Measurements from ENCODE around the gene KRT79.
"Not testable (repeated sequence)": the region's sequence is repeated elsewhere in the genome, so short reads cannot be mapped to it uniquely, and the experiment has no call there.

The KRT79 gene

DNA sequence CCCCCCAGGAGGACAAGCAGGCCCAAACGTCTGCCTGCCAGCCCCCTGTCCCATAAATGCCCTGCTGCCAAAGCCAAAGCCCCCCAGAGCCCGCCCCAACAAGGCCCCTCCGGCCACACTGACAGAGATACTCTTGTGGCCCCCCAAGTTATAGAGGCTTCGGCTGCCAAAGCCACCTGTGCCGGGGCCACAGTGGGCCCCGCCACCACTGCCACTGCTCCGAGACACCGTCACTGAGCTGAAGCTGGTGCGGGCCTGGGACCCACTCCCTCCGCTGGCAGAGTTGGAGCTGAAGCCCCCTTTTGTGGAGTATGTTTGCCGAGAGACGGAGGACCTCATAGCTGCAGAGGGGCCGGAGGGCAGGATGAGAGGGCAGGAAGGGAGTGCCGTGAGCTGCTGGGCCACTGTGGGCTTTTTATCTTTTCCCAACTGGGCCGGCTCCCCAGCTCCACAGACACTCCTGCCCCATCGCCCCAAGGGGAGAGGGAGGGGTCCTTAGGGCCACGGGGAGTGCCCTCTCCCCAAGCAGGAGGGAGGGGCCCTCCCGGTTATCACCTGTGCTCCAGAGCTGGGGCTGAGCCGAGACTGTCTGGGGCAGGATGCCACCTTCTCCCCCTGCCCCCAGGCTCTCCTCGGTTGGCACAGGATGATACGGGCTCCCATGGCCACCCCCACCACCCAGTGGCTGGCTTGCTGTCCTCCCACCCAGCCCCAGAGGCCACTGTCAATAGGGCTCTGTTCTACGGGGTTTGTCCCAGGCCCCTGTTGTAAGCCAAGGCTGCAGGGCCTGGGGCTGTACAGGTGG is at the start of gene KRT79:
Gene KRT79 (minus strand): TSS at position 390 of the 805 bp plus-strand sequence. CDS start 51 bp downstream, at position 339.
- DNase-seq (no peak), ATAC-seq (no peak)

- DNase-seq, ATAC-seq: not testable (repeated sequence)
These were observed 46.4 kb upstream of the KRT79 start for GRCh38 chr12:52880499-52880898.

DNA sequence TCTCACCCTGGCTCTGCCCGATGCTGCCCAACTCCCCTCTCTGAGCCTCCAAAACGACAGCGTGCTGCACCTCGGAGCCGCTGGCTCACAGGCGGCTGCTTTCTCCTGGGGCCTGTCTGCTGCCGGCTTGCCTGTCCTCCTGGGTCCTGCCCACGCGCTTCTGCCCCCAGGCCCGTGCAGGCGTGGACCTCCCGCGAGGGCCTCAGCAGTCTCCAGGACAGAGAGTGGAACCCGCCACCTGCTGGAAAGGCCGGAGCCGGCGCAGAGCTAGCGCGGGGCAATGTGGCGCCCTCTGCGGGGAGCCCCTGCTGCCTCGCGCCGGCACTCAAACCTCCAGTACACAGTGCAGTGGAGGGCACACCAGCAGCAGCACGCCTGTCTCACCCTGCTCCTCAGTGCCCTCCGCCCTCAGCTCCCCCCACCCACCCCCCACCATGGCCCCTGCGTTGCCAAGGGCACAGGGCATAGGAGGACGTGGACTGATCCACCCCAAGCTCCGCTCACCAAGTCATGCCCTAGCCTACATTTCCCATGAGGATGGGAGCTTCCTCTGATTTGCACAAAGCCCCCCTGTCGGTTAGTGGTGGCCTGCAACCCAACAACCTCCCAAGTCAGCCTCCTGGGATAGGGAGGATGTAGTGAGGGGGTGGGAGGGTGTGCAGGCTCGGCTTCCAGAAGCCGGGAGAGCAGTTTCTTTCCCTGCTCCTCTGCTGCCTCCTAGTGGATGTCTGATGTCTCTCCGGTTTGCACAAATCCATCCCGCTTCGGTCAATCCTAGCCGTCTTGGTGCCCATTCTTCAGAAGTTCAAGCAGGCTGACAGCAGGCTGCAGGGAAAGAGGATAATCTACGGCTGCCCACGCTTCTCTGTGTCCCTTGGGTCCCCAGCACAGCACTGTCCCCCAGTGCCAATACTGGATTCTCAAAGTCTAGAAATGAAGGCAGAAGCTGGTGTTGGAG is 45.6 kb upstream of the KRT79 start:
- peak; percentile 78 for DNase-seq
- peak; percentile 86 for ATAC-seq

- no peak for ATAC-seq
- DNase-seq, result no peak
These were observed 44.6 kb upstream of the KRT79 start for GRCh38 chr12:52878507-52879393.

DNA sequence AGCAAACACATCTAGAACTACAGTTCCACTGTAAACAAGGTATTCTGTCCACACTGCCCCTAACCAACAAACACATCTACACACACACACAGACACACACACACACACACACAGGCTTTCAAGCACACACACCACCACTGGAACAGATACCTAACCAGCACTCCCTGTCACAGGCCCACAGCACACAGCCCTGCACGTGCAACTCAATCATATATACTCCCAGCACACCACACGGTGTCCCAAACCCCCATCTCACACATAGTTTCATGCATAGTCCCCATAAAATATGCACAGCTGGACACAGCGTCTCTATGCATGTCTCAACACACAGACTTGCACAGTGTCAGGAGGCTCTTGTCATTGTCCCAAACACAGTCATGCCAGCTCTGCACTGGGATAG is 43.1 kb upstream of the KRT79 start:
- no peak for DNase-seq
- no peak for ATAC-seq

DNA sequence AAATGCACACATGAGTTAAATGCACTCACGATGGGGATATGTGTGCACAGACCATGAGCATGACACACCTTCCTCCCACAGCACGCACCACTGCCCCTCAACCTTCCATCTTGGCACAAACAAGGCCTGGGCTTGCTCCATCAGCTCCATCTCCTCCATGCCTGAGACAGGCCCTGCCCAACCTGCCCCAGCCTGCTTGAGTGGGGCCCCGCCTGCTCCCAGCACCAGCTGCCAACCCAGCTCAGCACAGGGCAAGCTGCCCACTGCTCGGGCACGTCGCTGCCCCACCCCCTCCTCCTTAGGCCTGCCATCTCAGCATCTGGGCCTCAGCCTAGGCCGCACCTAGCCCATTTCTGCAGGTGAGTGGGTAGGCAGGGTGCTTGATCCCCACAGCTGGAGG is 42.3 kb upstream of the KRT79 start:
- ATAC-seq (no peak), DNase-seq (no peak)

GRCh38 chr12:52874573-52875435 is 40.7 kb upstream of the KRT79 start:
- ATAC-seq (no peak), DNase-seq (no peak)

- DNase-seq, result peak; percentile 66
These were observed 39.9 kb upstream of the KRT79 start for GRCh38 chr12:52873832-52874572.

DNA sequence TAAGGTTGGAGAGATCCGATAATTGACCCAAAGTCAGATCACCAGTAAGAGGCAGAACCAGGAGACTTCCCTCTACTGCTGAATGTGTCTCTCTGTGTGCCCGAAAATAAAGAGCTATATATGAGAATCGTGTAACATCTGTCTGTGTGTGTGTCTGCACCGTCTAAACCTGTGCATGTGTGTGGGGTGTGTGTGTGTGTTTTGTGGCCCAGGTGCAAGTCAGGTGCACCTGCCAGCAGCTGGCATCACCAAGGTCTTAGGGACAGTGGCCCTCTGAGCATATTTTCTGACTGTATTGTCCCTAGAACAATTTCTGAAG is 39.4 kb upstream of the KRT79 start:
- no peak for ATAC-seq
- DNase-seq, result no peak

More at GRCh38 chr12:52873832-52874572, 39.9 kb upstream of the KRT79 start:
- peak; percentile 85 for ATAC-seq

- ATAC-seq (no peak), DNase-seq (no peak)
These were observed 38.7 kb upstream of the KRT79 start for GRCh38 chr12:52872644-52873389.

GRCh38 chr12:52871291-52872039 is 37.4 kb upstream of the KRT79 start:
- no peak for ATAC-seq
- no peak for DNase-seq

DNA sequence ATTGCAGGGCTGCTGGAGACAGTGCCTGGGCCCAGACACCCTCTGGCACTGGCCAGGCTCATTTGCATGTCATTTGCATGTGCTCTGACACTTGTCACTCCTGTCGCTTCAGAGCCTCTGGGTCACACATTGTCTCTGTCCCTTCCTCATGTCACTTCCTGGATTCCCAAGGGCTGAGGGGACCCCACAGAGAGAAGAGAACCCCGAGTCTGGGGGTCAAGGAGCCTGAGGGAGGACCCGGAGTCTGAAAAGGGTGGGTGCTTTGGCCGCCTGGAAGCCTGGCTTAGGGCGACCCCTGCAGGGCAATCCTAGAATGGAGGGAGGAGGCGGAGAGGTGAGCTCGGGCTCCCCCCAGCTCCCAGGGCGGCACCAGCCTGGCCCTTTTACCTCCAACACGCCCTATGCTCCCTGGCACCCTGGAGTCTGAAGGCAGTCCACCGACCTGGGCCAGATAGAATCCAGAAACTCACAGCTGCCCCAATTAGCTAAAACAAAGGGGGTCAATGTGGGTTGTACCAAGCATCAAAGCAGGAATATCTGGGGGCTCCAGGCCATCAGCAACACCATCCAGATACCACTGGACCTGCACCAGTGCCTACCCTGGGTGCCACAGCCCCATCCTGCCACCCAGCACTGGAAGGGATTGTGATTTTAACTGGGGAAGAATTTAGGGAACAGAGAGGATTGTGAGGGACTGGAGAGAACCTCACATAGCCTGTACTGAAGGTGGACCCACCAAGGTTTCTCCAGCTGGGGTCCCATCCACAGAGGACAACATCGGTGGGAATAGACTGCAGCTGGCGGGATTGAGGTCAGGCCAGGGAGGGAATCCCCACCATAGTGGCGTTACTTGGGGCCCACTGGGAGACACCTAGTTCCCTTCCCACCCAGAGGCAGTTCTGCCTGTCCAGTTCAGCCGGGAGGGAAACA is 36.5 kb upstream of the KRT79 start:
- DNase-seq (peak; percentile 89), ATAC-seq (peak; percentile 55)

- DNase-seq (peak; percentile 47), ATAC-seq (peak; percentile 10)
These were observed 33.5 kb upstream of the KRT79 start for GRCh38 chr12:52867642-52868041.

- no peak for ATAC-seq
These were observed 33.0 kb upstream of the KRT79 start for GRCh38 chr12:52867152-52867551.

GRCh38 chr12:52865090-52865944 is 31.2 kb upstream of the KRT79 start:
- ATAC-seq (no peak), DNase-seq (peak; percentile 57)

More at GRCh38 chr12:52867152-52867551, 33.0 kb upstream of the KRT79 start:
- DNase-seq, result no peak

DNA sequence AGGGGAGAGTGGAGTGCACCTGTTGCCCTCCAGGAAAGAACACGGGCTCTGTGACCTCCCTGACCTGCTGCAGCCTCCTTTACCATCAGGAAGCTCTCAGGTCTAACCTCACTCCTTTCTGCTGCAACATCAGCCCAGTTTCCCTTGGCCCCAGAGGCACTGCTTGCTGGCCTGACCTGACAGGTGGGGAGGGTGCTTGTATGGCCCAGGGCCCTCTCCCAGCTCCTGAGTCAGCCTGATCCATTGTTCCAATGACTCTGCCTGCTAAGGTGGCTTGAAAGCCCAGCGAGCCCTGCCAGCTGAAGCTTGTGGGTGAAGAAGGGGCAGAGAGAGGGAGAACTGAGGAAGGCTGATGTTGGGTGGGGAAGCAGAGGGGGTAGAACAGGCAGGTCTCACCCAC is 27.9 kb upstream of the KRT79 start:
- DNase-seq (no peak), ATAC-seq (no peak)

GRCh38 chr12:52861511-52861910 is 27.4 kb upstream of the KRT79 start:
- no peak for DNase-seq
- no peak for ATAC-seq
